Thyroid gland (tissue), 4 donors: ENCODE data around the gene CACNA2D3.

Experiments
- POLR2A ChIP-seq, 2 donors: fragments of 450-650 bp; IDR thresholded peaks; one replicate each; pipeline ENCODE4 v1.6.1; 2017; ENCODE audit warnings: antibody characterized with exemption in 2 of 2, mild to moderate bottlenecking in 2 of 2, moderate library complexity in 1 of 2
- TF ChIP-seq, protein P1 (sequence below), 6 experiments: fragments of 200-600 bp in 3 of 6; fragments of 450-650 bp in 3 of 6; sonication (generic) in 3 of 6; IDR thresholded peaks; one replicate each; pipeline ENCODE4 v1.5.1; 2016 to 2019; ENCODE audit warnings: antibody characterized with exemption in 6 of 6, mild to moderate bottlenecking in 2 of 6, inconsistent platforms in 1 of 6, moderate library complexity in 1 of 6

DNA sequence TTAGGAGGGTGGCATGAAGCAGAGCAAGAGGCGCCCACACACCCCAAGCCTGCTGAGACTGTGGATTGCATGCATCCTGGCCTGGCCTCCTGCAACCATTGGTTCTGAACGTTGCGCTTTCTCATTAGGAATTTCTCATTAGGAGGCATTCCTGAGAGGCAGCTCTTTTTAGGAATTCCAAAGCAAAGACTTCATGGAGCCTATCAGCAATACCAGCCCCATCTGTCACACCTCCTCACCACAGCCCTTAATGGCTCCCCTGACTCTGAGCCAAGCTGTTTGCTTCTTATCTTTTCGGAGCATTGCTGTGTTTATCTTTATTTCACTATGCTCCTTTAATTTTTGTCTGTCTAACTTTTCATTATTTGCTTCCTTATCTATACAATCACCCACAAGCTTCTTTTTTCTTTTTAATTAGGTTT, 226.9 kb downstream of the CACNA2D3 start:
- TF ChIP-seq POLR2A (IDR thresholded peaks at IDR 0.05) = no peak
- TF ChIP-seq, protein P1, sequence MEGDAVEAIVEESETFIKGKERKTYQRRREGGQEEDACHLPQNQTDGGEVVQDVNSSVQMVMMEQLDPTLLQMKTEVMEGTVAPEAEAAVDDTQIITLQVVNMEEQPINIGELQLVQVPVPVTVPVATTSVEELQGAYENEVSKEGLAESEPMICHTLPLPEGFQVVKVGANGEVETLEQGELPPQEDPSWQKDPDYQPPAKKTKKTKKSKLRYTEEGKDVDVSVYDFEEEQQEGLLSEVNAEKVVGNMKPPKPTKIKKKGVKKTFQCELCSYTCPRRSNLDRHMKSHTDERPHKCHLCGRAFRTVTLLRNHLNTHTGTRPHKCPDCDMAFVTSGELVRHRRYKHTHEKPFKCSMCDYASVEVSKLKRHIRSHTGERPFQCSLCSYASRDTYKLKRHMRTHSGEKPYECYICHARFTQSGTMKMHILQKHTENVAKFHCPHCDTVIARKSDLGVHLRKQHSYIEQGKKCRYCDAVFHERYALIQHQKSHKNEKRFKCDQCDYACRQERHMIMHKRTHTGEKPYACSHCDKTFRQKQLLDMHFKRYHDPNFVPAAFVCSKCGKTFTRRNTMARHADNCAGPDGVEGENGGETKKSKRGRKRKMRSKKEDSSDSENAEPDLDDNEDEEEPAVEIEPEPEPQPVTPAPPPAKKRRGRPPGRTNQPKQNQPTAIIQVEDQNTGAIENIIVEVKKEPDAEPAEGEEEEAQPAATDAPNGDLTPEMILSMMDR (IDR thresholded peaks at IDR 0.05) = no peak
